Activated CD8-positive, alpha-beta memory T cell treated with anti-CD3 and anti-CD28 coated beads, Interleukin-2, amount 50 U/mL, for 1 hour (primary cell): ENCODE data around the gene FGF14.
"Not testable (repeated sequence)": the region's sequence is repeated elsewhere in the genome, so short reads cannot be mapped to it uniquely, and the experiment has no call there.

Experiments
- DNase-seq: peaks from one replicate; pipeline ENCODE4 v3.0.0-alpha.2; 2020; ENCODE audit errors: extremely low read depth

The FGF14 gene

GRCh38 chr13:102195566-102196462 lies 206.0 kb downstream of the FGF14 start:
- no peak for DNase-seq

- DNase-seq, result no peak
Measured at GRCh38 chr13:102192858-102193257, 209.0 kb downstream of the FGF14 start.

GRCh38 chr13:102191951-102192502 lies 209.8 kb downstream of the FGF14 start:
- no peak for DNase-seq

- no peak for DNase-seq
Measured at GRCh38 chr13:102190930-102191329, 210.9 kb downstream of the FGF14 start.

- no peak for DNase-seq
Measured at GRCh38 chr13:102187313-102187712, 214.5 kb downstream of the FGF14 start.

- no peak for DNase-seq
Measured at GRCh38 chr13:102185375-102185984, 216.4 kb downstream of the FGF14 start.

GRCh38 chr13:102183509-102184182 lies 218.2 kb downstream of the FGF14 start:
- DNase-seq, result no peak

GRCh38 chr13:102182170-102182569 lies 219.7 kb downstream of the FGF14 start:
- DNase-seq, result no peak

- no peak for DNase-seq
Measured at GRCh38 chr13:102177431-102177830, 224.4 kb downstream of the FGF14 start.

- no peak for DNase-seq
Measured at GRCh38 chr13:102176846-102177245, 225.0 kb downstream of the FGF14 start.

GRCh38 chr13:102172406-102172805 lies 229.4 kb downstream of the FGF14 start:
- DNase-seq, result no peak

- no peak for DNase-seq
Measured at GRCh38 chr13:102170305-102170704, 231.5 kb downstream of the FGF14 start.

GRCh38 chr13:102169471-102170015 lies 232.3 kb downstream of the FGF14 start:
- DNase-seq, result no peak

GRCh38 chr13:102152790-102153189 lies 249.1 kb downstream of the FGF14 start:
- DNase-seq, result no peak

- DNase-seq, result no peak
Measured at GRCh38 chr13:102147353-102147752, 254.5 kb downstream of the FGF14 start.

- no peak for DNase-seq
Measured at GRCh38 chr13:102145750-102146149, 256.1 kb downstream of the FGF14 start.

GRCh38 chr13:102142473-102142826 lies 259.4 kb downstream of the FGF14 start:
- no peak for DNase-seq

- DNase-seq, result no peak
Measured at GRCh38 chr13:102141625-102142472, 260.0 kb downstream of the FGF14 start.

- no peak for DNase-seq
Measured at GRCh38 chr13:102139626-102140025, 262.2 kb downstream of the FGF14 start.

- no peak for DNase-seq
Measured at GRCh38 chr13:102138635-102139190, 263.1 kb downstream of the FGF14 start.

- DNase-seq, result not testable (repeated sequence)
Measured at GRCh38 chr13:102137904-102138303, 263.9 kb downstream of the FGF14 start.
